ENCODE measurements around the gene ASIC4. TPM values are rescaled to one million over a fixed set of nuclear protein-coding genes. Genes with fewer than 3 reads are reported as not detected.

ASIC4 gene
- total RNA-seq, 2 donors from 2014 or later, result 0.13 TPM; not detected in 1

GRCh38 chr2:219574484-219575311 lies 60.4 kb downstream of the ASIC4 start:
- H3K4me3 Mint-ChIP-seq, result no peak overlapping the region
- H3K27ac Mint-ChIP-seq, result no peak overlapping the region
- no peaks in the 10 kb centered on the region for H3K9me3 ChIP-seq (ENCODE audit: control insufficient read depth, low read length, poor library complexity, severe bottlenecking)
- DNase-seq, result no peak
- peaks cover 4% of the 10 kb centered on the region for H3K36me3 Mint-ChIP-seq (ENCODE audit: low read depth)
- no peak for ATAC-seq
- peaks cover 2% of the 10 kb centered on the region for H3K4me1 Mint-ChIP-seq
- H3K27me3 Mint-ChIP-seq, result peaks cover 68% of the 10 kb centered on the region

- no peaks in the 10 kb centered on the region for H3K9me3 ChIP-seq (ENCODE audit: control insufficient read depth, low read length, poor library complexity, severe bottlenecking)
- DNase-seq (no peak), ATAC-seq (no peak)
- peaks cover 2% of the 10 kb centered on the region for H3K4me1 Mint-ChIP-seq
- peaks cover 64% of the 10 kb centered on the region for H3K27me3 Mint-ChIP-seq
- H3K27ac Mint-ChIP-seq, result no peak overlapping the region
- H3K4me3 Mint-ChIP-seq, result no peak overlapping the region
- peaks cover 4% of the 10 kb centered on the region for H3K36me3 Mint-ChIP-seq (ENCODE audit: low read depth)
These were observed 61.6 kb downstream of the ASIC4 start for GRCh38 chr2:219575566-219576504.

- Mint-ChIP-seq H3K4me3 (no peak overlapping the region), H3K27me3 (peaks cover 61% of the 10 kb centered on the region), H3K36me3 (ENCODE audit: low read depth) (peaks cover 4% of the 10 kb centered on the region), H3K27ac (no peak overlapping the region), H3K4me1 (peaks cover 2% of the 10 kb centered on the region)
- no peaks in the 10 kb centered on the region for H3K9me3 ChIP-seq (ENCODE audit: control insufficient read depth, low read length, poor library complexity, severe bottlenecking)
- DNase-seq (no peak), ATAC-seq (no peak)
These were observed 62.5 kb downstream of the ASIC4 start for GRCh38 chr2:219576505-219577388.

GRCh38 chr2:219578811-219579613 lies 64.7 kb downstream of the ASIC4 start:
- H3K27ac Mint-ChIP-seq, result no peak overlapping the region
- peaks cover 2% of the 10 kb centered on the region for H3K4me1 Mint-ChIP-seq
- ATAC-seq, result no peak
- H3K36me3 Mint-ChIP-seq (ENCODE audit: low read depth), result peaks cover 4% of the 10 kb centered on the region
- H3K4me3 Mint-ChIP-seq, result no peak overlapping the region
- H3K27me3 Mint-ChIP-seq, result peaks cover 41% of the 10 kb centered on the region
- H3K9me3 ChIP-seq (ENCODE audit: control insufficient read depth, low read length, poor library complexity, severe bottlenecking), result no peaks in the 10 kb centered on the region
- DNase-seq, result no peak

GRCh38 chr2:219581346-219581745 lies 67.1 kb downstream of the ASIC4 start:
- no peak overlapping the region for H3K27ac Mint-ChIP-seq
- ATAC-seq, result no peak
- H3K9me3 ChIP-seq (ENCODE audit: control insufficient read depth, low read length, poor library complexity, severe bottlenecking), result no peaks in the 10 kb centered on the region
- H3K4me3 Mint-ChIP-seq, result no peak overlapping the region
- H3K36me3 Mint-ChIP-seq (ENCODE audit: low read depth), result no peaks in the 10 kb centered on the region
- H3K4me1 Mint-ChIP-seq, result peaks cover 2% of the 10 kb centered on the region
- peaks cover 40% of the 10 kb centered on the region for H3K27me3 Mint-ChIP-seq
- DNase-seq, result no peak

Other genes with a start within 250 kb of the ASIC4 start
- gene DNAJB2, start 235.1 kb upstream of the ASIC4 start, total RNA-seq, result 100 to 1,000 TPM; 101 to 120 TPM
- gene PTPRN, start 205.1 kb upstream of the ASIC4 start, total RNA-seq, result 1 to 10 TPM in 1 of 2 donors, not detected in 1; 2.6 TPM
- not detected for gene RESP18, start 181.7 kb upstream of the ASIC4 start, total RNA-seq
- gene DNPEP, start 126.6 kb upstream of the ASIC4 start, total RNA-seq, result 100 to 1,000 TPM in 1 of 2 donors, 10 to 100 TPM in 1; 81.3 to 107 TPM
- not detected for gene DES, start 96.1 kb upstream of the ASIC4 start, total RNA-seq
- 1 to 10 TPM; 7.3 to 8.4 TPM for gene SPEG, start 79.6 kb upstream of the ASIC4 start, total RNA-seq
- gene GMPPA, start 15.6 kb upstream of the ASIC4 start, total RNA-seq, result 10 to 100 TPM; 25.1 to 27.2 TPM
- gene CHPF, start 29.3 kb downstream of the ASIC4 start, total RNA-seq, result 10 to 100 TPM in 1 of 2 donors, 1 to 10 TPM in 1; 9.4 to 10.4 TPM
- gene TMEM198, start 29.5 kb downstream of the ASIC4 start, total RNA-seq, result under 1 TPM; 0.42 to 0.77 TPM
- 1 to 10 TPM in 1 of 2 donors, under 1 TPM in 1; 0.67 to 1.1 TPM for gene OBSL1, start 57.1 kb downstream of the ASIC4 start, total RNA-seq
- not detected for gene INHA, start 57.8 kb downstream of the ASIC4 start, total RNA-seq
- gene STK11IP, start 83.4 kb downstream of the ASIC4 start, total RNA-seq, result 10 to 100 TPM; 35.8 to 40.6 TPM
- under 1 TPM in 1 of 2 donors, not detected in 1; 0.08 TPM for gene SLC4A3, start 113.1 kb downstream of the ASIC4 start, total RNA-seq

Measured in T-helper 17 cell (primary cell).